Ectodermal cell (in vitro differentiated cells): ENCODE data around the gene CATSPER1.

ENCODE experiments used
- H3K27ac ChIP-seq: 2 replicates; pipeline ENCODE4 v1.7.0; 2013; ENCODE audit warnings: mild to moderate bottlenecking, low read depth, low read length; ENCODE audit not compliant: insufficient read depth, poor library complexity, severe bottlenecking
- H3K27me3 ChIP-seq: 2 replicates; pipeline ENCODE4 v1.7.0; 2013; ENCODE audit warnings: mild to moderate bottlenecking, low read length; ENCODE audit not compliant: insufficient read depth, control insufficient read depth, poor library complexity, severe bottlenecking
- H3K36me3 ChIP-seq: one replicate; pipeline ENCODE4 v1.7.0; 2013; ENCODE audit warnings: low read length; ENCODE audit not compliant: control insufficient read depth, insufficient read depth
- H3K4me1 ChIP-seq: one replicate; pipeline ENCODE4 v1.7.0; 2013; ENCODE audit warnings: low read length; ENCODE audit not compliant: control insufficient read depth, insufficient read depth
- H3K4me3 ChIP-seq: 2 replicates; pipeline ENCODE4 v1.7.0; 2013; ENCODE audit warnings: low read depth, low read length, control low read depth; ENCODE audit not compliant: insufficient read depth
- H3K9me3 ChIP-seq: 2 replicates; pipeline ENCODE4 v1.7.0; 2013; ENCODE audit warnings: mild to moderate bottlenecking, low read length, moderate library complexity; ENCODE audit not compliant: control insufficient read depth
- WGBS, 2 experiments: methylation state at CpG; one replicate each; pipeline ENCODE4 v1.1.7; 2013; ENCODE audit warnings: missing lambda C conversion rate in 2 of 2; 5-methylcytosine and 5-hydroxymethylcytosine counted together

Gene CATSPER1

DNA sequence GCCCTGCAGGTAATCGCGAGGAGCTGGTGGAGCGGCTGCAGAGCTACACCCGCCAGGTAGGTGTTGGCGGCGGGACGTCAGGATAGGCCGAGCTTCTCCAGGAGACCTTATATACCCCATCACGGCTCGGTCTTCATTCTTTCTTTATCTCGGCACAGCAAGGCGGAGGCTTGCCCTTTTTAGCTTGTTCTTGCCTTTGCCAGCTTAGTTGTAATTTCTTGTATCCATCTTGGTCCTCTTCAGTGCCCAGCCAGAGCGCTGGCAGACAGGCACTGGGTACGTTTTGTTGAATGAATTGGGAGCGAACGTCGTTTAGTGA lies 26.3 kb upstream of the CATSPER1 start:
- Histone ChIP-seq H3K27ac (no peak overlapping the region), H3K36me3 (peaks cover 37% of the 10 kb centered on the region), H3K4me1 (peaks cover 27% of the 10 kb centered on the region), H3K4me3 (peak overlapping the region; percentile 88), H3K27me3 (no peaks in the 10 kb centered on the region), H3K9me3 (no peaks in the 10 kb centered on the region)
- 1% methylated on average over 17 of the region's 17 CpGs for WGBS, 2 experiments

DNA sequence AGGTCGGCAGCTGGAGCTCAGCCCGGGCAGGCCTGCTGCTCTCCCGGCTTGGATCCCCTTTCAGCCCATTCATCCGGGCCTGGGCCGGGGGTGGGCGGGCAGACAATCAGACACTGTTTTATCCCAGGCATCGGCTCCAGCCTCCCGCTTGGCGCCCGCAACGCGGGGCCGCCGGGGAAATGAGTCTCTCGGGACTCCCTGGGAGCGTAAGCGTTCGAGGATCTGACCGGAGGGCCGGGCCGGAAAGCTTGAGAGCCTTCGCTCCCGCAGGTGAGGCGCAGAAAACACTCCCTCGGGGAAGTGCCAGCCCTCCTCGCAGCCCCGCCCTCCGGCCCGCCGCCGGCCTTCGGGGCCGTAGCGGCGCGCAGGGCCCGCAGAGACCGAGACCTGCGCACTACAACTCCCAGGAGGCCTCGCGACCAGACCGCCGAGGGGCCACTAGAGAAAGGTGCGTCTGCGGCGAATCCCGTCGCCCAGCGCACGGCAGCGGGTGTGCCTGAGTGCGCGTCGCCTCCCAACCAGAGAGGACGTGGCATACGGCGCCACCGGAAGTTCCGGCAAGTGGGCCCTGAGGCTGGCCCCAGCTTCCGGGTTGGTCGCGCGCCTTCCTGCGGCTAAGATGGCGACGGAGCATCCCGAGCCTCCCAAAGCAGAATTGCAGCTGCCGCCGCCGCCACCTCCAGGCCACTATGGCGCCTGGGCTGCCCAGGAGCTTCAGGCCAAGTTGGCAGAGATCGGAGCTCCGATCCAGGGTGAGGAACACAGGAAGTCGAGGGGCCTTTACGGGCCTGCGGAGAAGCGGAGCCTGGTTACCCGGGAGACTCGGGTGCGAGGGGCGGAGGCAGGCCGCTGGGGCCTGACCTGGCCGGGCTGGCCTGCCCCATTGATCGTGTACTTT lies 25.7 kb upstream of the CATSPER1 start, which contains the start of gene SF3B2:
SF3B2 (plus strand) TSS at position 599 of the 898 bp plus-strand sequence; CDS start at position 620, 21 bp downstream.
- Histone ChIP-seq H3K4me3 (peak within 1 kb of the TSS; percentile 88), H3K27me3 (no peaks in the 10 kb centered on the region), H3K36me3 (peaks cover 31% of the 10 kb centered on the region), H3K27ac (peak within 1 kb of the TSS; percentile 90), H3K9me3 (no peaks in the 10 kb centered on the region), H3K4me1 (peaks cover 31% of the 10 kb centered on the region)
- 0% methylated on average over 84 of the region's 84 CpGs for WGBS, 2 experiments

DNA sequence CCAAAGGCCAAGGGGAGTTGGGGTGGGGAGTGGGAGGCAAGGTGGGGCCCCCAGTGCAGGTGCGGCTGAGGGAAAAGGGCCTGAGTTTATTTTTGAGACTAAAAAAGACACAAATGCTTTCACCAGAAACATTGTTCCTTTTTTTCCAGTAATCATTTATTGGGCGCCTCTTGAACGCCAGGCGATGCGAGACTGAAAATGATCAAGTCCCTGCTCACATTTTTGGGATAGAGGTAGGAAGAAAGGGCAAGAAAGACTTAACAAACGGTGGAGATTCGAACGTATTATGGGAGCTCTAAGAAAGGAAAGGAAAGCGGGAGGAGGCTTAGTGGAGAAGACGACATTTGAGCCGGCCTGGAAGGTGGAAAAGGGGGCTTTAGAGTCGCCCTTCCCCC lies 25.1 kb upstream of the CATSPER1 start:
- peak overlapping the region; percentile 90 for H3K27ac ChIP-seq
- H3K27me3 ChIP-seq: no peaks in the 10 kb centered on the region
- H3K4me3 ChIP-seq: peak overlapping the region; percentile 88
- 25 to 30% methylated on average over 12 of the region's 12 CpGs for WGBS, 2 experiments
- H3K36me3 ChIP-seq: peaks cover 24% of the 10 kb centered on the region
- H3K4me1 ChIP-seq: peaks cover 31% of the 10 kb centered on the region
- H3K9me3 ChIP-seq: no peaks in the 10 kb centered on the region

DNA sequence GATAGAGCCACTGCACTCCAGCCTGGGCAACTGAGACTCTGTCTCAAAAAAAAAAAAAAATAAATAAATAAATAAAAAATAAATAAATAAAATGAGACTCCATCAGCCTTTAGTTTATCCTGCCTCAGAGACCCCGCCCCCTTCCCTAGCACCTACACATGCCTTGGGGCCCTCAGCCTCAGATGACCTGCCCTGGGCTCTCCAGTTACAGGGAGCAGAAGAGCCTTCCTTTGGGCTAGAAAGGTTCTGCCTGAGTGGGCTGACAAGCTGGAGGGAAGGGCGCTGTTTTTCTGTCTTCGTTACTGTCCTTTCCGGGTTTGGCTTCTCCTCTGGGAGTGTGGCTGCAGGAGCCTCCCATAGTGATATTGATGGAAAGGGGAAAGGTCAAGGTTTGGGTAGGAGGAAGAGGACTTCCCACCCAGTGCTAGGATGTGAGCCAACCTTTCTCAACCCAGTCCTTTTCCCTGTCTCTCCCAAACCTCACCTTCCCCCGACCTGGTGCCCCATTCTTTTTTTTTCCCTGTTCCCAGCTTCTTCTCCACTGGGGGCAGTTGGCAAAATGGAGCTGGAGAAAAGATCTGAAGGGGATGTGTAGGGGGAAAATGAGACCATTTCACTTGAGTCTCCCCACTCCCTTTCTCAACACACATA lies 24.4 kb upstream of the CATSPER1 start:
- Histone ChIP-seq H3K36me3 (peaks cover 18% of the 10 kb centered on the region), H3K4me3 (no peak overlapping the region), H3K4me1 (peaks cover 31% of the 10 kb centered on the region), H3K27ac (peak overlapping the region; percentile 90), H3K27me3 (no peaks in the 10 kb centered on the region), H3K9me3 (no peaks in the 10 kb centered on the region)
- WGBS, 2 experiments: 80 to 91% methylated on average over 4 to 5 of the region's 5 CpGs

DNA sequence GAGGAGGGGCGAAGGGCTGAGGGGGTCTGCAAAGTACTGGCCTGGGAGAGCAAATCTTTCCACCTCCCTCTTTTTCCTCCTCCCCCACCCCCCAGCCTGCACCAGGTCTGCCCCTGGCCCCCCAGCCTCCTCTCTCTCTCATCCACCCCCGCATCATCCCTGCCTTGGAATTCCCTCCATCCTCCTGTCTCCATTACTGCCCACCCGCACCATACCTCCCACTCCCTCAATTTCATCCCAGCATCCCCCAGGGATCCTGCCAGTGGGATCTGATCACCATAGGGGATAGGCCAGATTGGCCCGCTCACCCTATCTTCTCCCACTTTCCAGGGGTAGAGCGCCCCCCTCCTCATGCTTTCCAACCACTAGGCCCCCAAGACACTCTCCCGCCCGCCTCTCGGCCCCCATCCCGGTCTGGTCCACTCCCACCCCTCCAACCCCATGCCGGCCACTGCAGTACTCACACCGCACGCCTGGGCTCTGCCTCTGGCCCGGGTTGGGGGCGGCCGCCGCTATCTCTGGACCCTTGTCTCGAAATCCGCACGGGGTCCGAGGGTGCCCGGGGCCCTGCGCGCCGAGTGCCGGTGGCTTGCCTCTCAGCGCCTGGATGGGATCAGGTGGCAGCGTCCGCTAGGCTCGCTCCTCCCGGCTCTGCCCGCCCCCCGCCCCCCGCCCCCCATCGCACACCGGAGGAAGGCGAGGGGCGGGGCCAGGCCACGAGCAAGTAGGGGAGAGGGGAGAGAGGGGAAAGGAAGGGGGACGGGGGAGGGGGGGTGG lies 22.5 kb upstream of the CATSPER1 start, which contains the start of gene GAL3ST3:
GAL3ST3 (minus strand) TSS at position 615 of the 777 bp plus-strand sequence. CDS start 3,746 bp downstream, outside the sequence.
- H3K4me3 ChIP-seq: peak within 1 kb of the TSS; percentile 59
- no peaks in the 10 kb centered on the region for H3K27me3 ChIP-seq
- peak within 1 kb of the TSS; percentile 5 for H3K27ac ChIP-seq
- H3K9me3 ChIP-seq: no peaks in the 10 kb centered on the region
- 2 to 3% methylated on average over 37 to 39 of the region's 39 CpGs for WGBS, 2 experiments
- H3K4me1 ChIP-seq: peaks cover 34% of the 10 kb centered on the region
- H3K36me3 ChIP-seq: peaks cover 3% of the 10 kb centered on the region

DNA sequence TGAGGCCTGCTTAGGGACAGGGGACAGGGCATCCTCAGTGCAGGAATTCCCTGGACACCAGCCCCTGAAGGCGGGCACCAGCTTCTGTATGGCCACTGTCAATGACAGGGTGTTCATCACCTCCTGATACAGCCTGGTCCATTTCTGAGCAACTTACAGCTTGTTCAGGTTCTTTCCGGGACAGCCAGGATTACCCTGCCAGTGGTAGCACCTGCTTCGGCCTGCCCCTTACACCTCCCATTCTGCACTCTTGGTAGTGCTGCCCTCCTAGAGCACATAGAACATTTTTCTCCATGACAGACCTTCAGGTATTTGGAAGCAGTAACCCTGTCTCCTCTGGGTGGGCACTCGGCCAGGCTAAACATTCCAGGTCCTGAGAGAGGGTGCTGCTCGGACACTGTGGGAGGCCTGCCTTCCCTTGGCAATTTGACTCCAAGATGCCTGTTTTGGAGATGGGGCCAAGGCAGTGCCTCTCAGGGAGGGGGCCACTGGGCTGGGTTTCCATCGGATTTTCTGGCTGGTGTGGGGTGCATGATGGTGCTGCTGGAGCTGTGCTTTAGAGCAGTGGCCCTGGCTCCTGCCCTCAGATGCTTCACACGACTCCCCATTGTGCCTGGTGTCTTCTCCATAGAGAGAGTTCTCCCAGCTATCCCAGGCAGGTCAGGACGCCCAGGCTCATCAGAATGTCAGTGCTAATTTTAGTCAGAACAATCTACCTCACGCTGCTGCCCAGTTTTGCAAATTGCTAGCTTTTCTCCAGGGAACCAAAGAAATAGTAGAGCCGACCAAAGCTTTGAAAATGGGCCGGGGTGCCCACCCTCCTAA lies 21.5 kb upstream of the CATSPER1 start:
- Histone ChIP-seq H3K27ac (no peak overlapping the region), H3K9me3 (no peaks in the 10 kb centered on the region), H3K27me3 (no peaks in the 10 kb centered on the region), H3K4me3 (peak overlapping the region; percentile 59), H3K36me3 (peaks cover 9% of the 10 kb centered on the region), H3K4me1 (peaks cover 26% of the 10 kb centered on the region)
- WGBS, 2 experiments: 81 to 82% methylated on average over 11 of the region's 11 CpGs

DNA sequence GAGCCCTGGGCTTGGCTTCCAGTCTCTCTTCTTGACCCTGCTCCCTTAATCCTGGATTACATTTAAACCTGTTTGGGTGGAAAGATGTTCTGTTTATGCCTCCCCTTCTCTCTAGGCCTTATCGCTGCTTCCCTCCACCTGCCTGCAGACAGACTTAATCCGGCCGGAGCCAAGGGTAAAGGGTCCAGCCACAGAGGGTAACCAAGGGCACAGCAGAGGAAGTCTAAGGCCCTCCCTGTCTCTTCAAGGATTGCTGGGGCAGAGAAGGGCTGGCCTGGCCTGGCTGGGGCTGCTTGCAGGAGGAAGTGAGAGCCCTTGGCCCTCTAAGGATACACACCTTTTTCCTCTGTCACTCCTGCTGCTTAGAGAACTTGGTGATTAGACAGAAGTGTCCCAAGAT lies 20.6 kb upstream of the CATSPER1 start:
- 92 to 96% methylated on average over 3 of the region's 3 CpGs for WGBS, 2 experiments
- Histone ChIP-seq H3K4me1 (peaks cover 26% of the 10 kb centered on the region), H3K9me3 (no peaks in the 10 kb centered on the region), H3K36me3 (peaks cover 9% of the 10 kb centered on the region), H3K4me3 (no peak overlapping the region), H3K27me3 (no peaks in the 10 kb centered on the region), H3K27ac (no peak overlapping the region)

DNA sequence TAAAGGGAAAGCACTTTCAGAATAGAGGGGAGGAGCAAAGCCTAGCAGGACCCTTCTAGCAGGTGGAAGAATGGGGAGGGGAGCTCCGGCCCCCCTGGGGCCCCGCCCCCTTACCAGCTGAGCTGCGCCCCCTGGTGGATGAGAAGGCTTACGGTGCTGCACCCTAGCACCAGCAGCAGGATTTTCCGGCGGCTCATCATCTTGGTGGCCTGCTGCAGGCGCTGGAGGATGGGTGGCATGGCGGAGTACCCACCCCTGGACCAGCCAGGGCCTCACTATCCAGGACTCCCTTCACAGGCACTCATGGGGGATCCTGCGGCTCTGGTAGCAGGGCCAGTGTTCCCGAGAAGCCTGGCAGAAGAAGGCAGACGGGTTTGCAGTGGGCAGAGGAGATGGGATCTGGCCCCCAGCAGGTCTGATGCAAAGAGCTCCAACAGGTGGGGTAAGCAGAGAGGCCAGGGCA lies 18.9 kb upstream of the CATSPER1 start:
- no peaks in the 10 kb centered on the region for H3K27me3 ChIP-seq
- no peak overlapping the region for H3K27ac ChIP-seq
- WGBS, 2 experiments: 25 to 28% methylated on average over 11 of the region's 11 CpGs
- no peaks in the 10 kb centered on the region for H3K9me3 ChIP-seq
- H3K4me3 ChIP-seq: no peak overlapping the region
- peaks cover 17% of the 10 kb centered on the region for H3K4me1 ChIP-seq
- peaks cover 16% of the 10 kb centered on the region for H3K36me3 ChIP-seq

DNA sequence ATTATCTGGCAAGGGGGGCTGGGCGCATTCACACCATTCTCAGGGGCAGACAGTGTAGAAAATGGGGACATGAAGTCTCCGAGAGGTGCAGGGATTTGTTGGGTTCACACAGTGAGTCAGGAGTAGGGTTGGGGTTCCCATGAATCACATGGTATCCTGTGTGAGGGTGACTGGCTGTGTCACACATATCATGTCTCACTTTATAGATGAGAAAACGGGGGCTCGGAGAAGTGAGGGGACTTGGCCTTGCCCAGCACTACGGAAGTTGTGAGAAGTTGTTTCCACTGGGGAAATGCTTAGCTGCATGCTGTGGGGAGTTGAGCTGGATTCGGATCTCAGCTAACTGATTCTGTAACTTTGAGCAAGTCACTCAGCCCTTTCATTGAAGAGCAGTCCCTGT lies 18.5 kb upstream of the CATSPER1 start:
- H3K27ac ChIP-seq: no peak overlapping the region
- 85 to 86% methylated on average over 6 of the region's 6 CpGs for WGBS, 2 experiments
- no peaks in the 10 kb centered on the region for H3K27me3 ChIP-seq
- H3K4me3 ChIP-seq: no peak overlapping the region
- peaks cover 16% of the 10 kb centered on the region for H3K36me3 ChIP-seq
- H3K9me3 ChIP-seq: no peaks in the 10 kb centered on the region
- H3K4me1 ChIP-seq: peaks cover 17% of the 10 kb centered on the region
